SK-N-SH treated with all-trans-retinoic acid at 6 μM for 48 hours (cell line): ENCODE measurements around the gene NTNG1.

Source experiments
- BACH2 ChIP-seq: fragments of 250-450 bp; sonication (Bioruptor Pico); IDR thresholded peaks from 2 replicates; pipeline ENCODE4 v1.9.0; 2021; ENCODE audit warnings: mild to moderate bottlenecking, borderline replicate concordance
- CSDC2 ChIP-seq: fragments of 250-450 bp; sonication (Bioruptor Pico); IDR thresholded peaks from 2 replicates; pipeline ENCODE4 v1.5.0; 2020; ENCODE audit warnings: mild to moderate bottlenecking, moderate library complexity
- CSRNP3 ChIP-seq: fragments of 250-450 bp; sonication (Bioruptor Pico); IDR thresholded peaks from 2 replicates; pipeline ENCODE4 v1.5.1; 2021; ENCODE audit warnings: mild to moderate bottlenecking, moderate library complexity
- PATZ1 ChIP-seq: fragments of 250-450 bp; sonication (Bioruptor Pico); IDR thresholded peaks from 2 replicates; pipeline ENCODE4 v1.8.0; 2020; ENCODE audit warnings: mild to moderate bottlenecking, moderate library complexity, borderline replicate concordance
- POU6F1 ChIP-seq: fragments of 250-450 bp; sonication (Bioruptor Pico); IDR thresholded peaks from 2 replicates; pipeline ENCODE4 v1.8.0; 2021; ENCODE audit warnings: low read depth, mild to moderate bottlenecking, moderate library complexity, borderline replicate concordance
- TCF4 ChIP-seq: fragments of 250-450 bp; sonication (Bioruptor Pico); IDR thresholded peaks from 2 replicates; pipeline ENCODE4 v1.8.0; 2021; ENCODE audit warnings: mild to moderate bottlenecking, moderate library complexity, borderline replicate concordance
- ZFP30 ChIP-seq: fragments of 450-650 bp; formaldehyde crosslinking; IDR thresholded peaks from 2 replicates; pipeline ENCODE4 v1.5.0; 2022; ENCODE audit warnings: mild to moderate bottlenecking, moderate library complexity
- TF ChIP-seq, protein P1 (sequence below): fragments of 250-450 bp; sonication (Bioruptor Pico); IDR thresholded peaks from 2 replicates; pipeline ENCODE4 v1.5.1; 2020; ENCODE audit warnings: low read depth, mild to moderate bottlenecking, moderate library complexity

GRCh38 chr1:107246775-107247345 is 106.0 kb downstream of the NTNG1 start:
- TF ChIP-seq BACH2 (CRISPR knock-in tag) (no peak), CSDC2 (no peak), ZFP30 (no peak), CSRNP3 (CRISPR knock-in tag) (no peak), POU6F1 (no peak), PATZ1 (CRISPR knock-in tag) (no peak), TCF4 (CRISPR knock-in tag) (no peak)
- TF ChIP-seq, protein P1, sequence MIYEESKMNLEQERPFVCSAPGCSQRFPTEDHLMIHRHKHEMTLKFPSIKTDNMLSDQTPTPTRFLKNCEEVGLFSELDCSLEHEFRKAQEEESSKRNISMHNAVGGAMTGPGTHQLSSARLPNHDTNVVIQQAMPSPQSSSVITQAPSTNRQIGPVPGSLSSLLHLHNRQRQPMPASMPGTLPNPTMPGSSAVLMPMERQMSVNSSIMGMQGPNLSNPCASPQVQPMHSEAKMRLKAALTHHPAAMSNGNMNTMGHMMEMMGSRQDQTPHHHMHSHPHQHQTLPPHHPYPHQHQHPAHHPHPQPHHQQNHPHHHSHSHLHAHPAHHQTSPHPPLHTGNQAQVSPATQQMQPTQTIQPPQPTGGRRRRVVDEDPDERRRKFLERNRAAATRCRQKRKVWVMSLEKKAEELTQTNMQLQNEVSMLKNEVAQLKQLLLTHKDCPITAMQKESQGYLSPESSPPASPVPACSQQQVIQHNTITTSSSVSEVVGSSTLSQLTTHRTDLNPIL = no peak
